SK-N-DZ (cell line): Measurements from ENCODE around the gene TMEM205.

Experiments
- DNase-seq: peaks from one replicate; pipeline ENCODE4 v3.0.0-alpha.2; 2015; ENCODE audit warnings: low spot score

Gene TMEM205

GRCh38 chr19:11299946-11300810, 45.9 kb downstream of the TMEM205 start:
- no peak for DNase-seq

- no peak for DNase-seq
These were observed 49.8 kb downstream of the TMEM205 start for GRCh38 chr19:11296264-11296663.

GRCh38 chr19:11295665-11296245, 50.3 kb downstream of the TMEM205 start, which contains the start of gene TSPAN16:
Gene TSPAN16 (plus strand): TSS chr19:11296160. CDS start chr19:11296298, 138 bp downstream.
- no peak for DNase-seq

GRCh38 chr19:11295180-11295579, 50.9 kb downstream of the TMEM205 start:
- no peak for DNase-seq

GRCh38 chr19:11293433-11294389, 52.4 kb downstream of the TMEM205 start:
- DNase-seq, result peak; percentile 83
